Tibial nerve (tissue), 4 donors: ENCODE data around the gene NCR2. TPM values are rescaled to one million over a fixed set of nuclear protein-coding genes. Genes with fewer than 3 reads are reported as not detected.
"Not testable (repeated sequence)": the region's sequence is repeated elsewhere in the genome, so short reads cannot be mapped to it uniquely, and the experiment has no call there.

ENCODE experiments used
- DNase-seq, 2 donors: peaks; one replicate each; pipeline ENCODE4 v3.0.0-alpha.2; 2019; ENCODE audit warnings: low spot score in 2 of 2
- H3K27ac ChIP-seq, 4 donors: fragments of 200-600 bp; sonication (generic) in 3 of 4; one replicate each; pipeline ENCODE4 v1.5.1; 2017 to 2019; ENCODE audit warnings: mild to moderate bottlenecking in 1 of 4
- H3K27me3 ChIP-seq, 2 donors: fragments of 200-600 bp; sonication (generic) in 1 of 2; one replicate each; pipeline versions ENCODE4 v1.5.1 to v1.6.0; 2017 to 2019
- H3K36me3 ChIP-seq, 3 donors: fragments of 200-600 bp; sonication (generic); one replicate each; pipeline ENCODE4 v1.5.1; 2018 to 2019
- H3K4me1 ChIP-seq, 4 donors: fragments of 200-600 bp; sonication (generic) in 3 of 4; one replicate each; pipeline ENCODE4 v1.5.1; 2017 to 2019
- H3K4me3 ChIP-seq, 4 donors: fragments of 200-600 bp; sonication (generic) in 3 of 4; one replicate each; pipeline ENCODE4 v1.5.1; 2017 to 2019; ENCODE audit warnings: mild to moderate bottlenecking in 1 of 4, moderate library complexity in 1 of 4
- H3K9me3 ChIP-seq, 4 donors: fragments of 200-600 bp; sonication (generic) in 3 of 4; one replicate each; pipeline ENCODE4 v1.5.1; 2017 to 2019
- CTCF ChIP-seq, 5 experiments: fragments of 200-600 bp in 3 of 5; fragments of 450-650 bp in 2 of 5; sonication (generic) in 3 of 5; IDR thresholded peaks; one replicate each; pipeline ENCODE4 v1.5.1; 2016 to 2019; ENCODE audit warnings: antibody characterized with exemption in 5 of 5, mild to moderate bottlenecking in 3 of 5, moderate library complexity in 2 of 5
- EP300 ChIP-seq, 2 donors: sonication (generic); formaldehyde crosslinking; IDR thresholded peaks; one replicate each; pipeline ENCODE4 v1.6.1; 2017; ENCODE audit warnings: antibody characterized with exemption in 2 of 2, mild to moderate bottlenecking in 1 of 2
- POLR2A ChIP-seq, 2 donors: fragments of 450-650 bp; IDR thresholded peaks; one replicate each; pipeline ENCODE4 v1.6.1; 2017; ENCODE audit warnings: antibody characterized with exemption in 2 of 2, mild to moderate bottlenecking in 2 of 2, moderate library complexity in 2 of 2
- WGBS, 2 donors: methylation state at CpG; one replicate each; pipeline ENCODE4 v1.1.5; 2018; 5-methylcytosine and 5-hydroxymethylcytosine counted together
- total RNA-seq, 4 donors: library from RNA; depleted of rRNA; stranded (reverse); fragments of >200 nt; gene quantifications; one replicate each; pipeline ENCODE4 v1.1.0, GENCODE V29; 2016

The NCR2 gene
- total RNA-seq, 4 donors from 2014 or later, result not detected

DNA sequence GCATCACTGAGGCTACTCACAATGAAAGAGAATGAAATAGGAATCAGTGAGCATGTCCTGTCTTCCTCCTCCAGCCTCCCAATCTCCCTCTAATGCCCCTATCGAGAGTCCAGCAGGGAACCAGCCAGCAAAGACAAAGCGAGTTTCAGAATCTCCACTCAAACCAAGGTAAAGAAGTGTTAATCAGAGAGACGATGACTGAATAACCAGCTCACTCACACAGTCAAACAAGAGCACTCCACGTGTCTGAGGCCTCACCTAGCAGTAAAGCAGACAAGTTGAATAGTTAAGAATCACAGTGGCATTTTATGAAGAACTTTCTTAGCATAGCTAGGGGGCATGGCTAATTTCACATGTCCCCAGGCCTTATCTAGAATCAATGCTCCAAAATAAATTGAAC, 45.6 kb upstream of the NCR2 start:
- Histone ChIP-seq H3K4me3 (no peak overlapping the region), H3K9me3 (no peaks in the 10 kb centered on the region), H3K4me1 (peaks cover 0 to 13% (median 0%) of the 10 kb centered on the region in 4 donors), H3K27ac (no peak overlapping the region), H3K36me3 (no peaks in the 10 kb centered on the region), H3K27me3 (no peaks in the 10 kb centered on the region)
- WGBS, 2 donors, result 73 to 75% methylated on average over 4 of the region's 4 CpGs
- DNase-seq, result no peak
- no peak for TF ChIP-seq EP300 (IDR thresholded peaks at IDR 0.05)
- TF ChIP-seq POLR2A (IDR thresholded peaks at IDR 0.05), result no peak
- TF ChIP-seq CTCF (IDR thresholded peaks at IDR 0.05), result no peak

DNA sequence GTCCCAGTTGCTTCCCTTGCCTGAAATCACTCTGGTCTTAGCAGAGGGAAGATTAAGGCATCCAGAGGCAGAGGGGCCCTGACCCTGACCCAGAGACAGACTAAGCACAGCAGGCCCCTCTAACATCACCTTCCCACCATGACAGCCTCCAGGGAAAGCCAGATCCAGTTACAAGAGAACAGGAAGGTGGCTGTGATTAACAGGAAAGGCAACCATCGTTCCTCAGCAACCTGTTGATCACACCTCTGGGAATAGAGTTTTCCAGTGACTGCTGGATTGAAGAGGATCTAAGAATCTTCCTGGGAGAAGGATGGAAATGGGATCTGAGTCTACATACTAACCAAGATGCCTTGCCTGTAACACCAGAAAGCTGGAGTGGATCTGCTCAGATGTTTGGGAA, 43.7 kb upstream of the NCR2 start:
- Histone ChIP-seq H3K4me1 (peaks cover 0 to 13% (median 0%) of the 10 kb centered on the region in 4 donors), H3K27me3 (no peaks in the 10 kb centered on the region), H3K9me3 (peaks cover 0 to 1% (median 0%) of the 10 kb centered on the region in 4 donors), H3K27ac (no peak overlapping the region), H3K36me3 (no peaks in the 10 kb centered on the region), H3K4me3 (no peak overlapping the region)
- DNase-seq, result no peak
- no peak for TF ChIP-seq POLR2A (IDR thresholded peaks at IDR 0.05)
- TF ChIP-seq EP300 (IDR thresholded peaks at IDR 0.05), result no peak
- no peak for TF ChIP-seq CTCF (IDR thresholded peaks at IDR 0.05)
- WGBS, 2 donors, result 63 to 64% methylated on average over 1 of the region's 1 CpG

DNA sequence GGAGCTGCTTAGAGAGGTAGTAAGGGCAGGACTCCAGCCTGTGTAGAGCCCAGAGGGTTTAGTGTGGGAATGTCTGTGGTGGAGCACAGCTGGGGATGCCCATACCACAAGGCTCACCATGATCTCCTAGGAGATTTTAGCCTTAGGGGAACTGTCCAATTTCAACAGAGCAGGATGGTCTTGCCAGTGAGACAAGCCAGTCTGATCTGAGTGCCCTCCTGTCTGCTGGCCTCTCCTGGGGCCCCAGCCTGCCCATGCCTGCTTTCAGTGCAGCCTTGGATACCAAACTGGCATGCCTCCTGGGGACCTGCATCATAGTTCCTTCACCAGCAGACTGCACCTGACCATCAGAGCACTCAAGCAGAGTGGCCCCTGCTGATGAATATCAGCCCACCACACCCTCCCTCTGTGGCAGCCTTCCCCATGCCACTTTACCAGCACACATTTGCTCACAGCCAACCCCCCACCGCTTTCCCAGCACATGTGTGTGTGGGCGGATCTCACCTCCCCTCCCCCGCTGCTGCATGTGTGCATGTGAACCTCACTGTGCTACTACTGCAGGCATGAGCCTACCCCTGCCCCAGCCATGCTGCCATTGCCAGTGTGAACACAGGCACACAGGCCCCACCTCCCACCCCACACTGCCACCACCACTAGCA, 41.1 kb upstream of the NCR2 start:
- Histone ChIP-seq H3K9me3 (peaks cover 0 to 7% (median 0%) of the 10 kb centered on the region in 4 donors), H3K27me3 (no peaks in the 10 kb centered on the region), H3K4me1 (no peaks in the 10 kb centered on the region), H3K4me3 (no peak overlapping the region), H3K27ac (no peak overlapping the region), H3K36me3 (no peaks in the 10 kb centered on the region)
- TF ChIP-seq EP300 (IDR thresholded peaks at IDR 0.05) (no peak), POLR2A (IDR thresholded peaks at IDR 0.05) (no peak), CTCF (IDR thresholded peaks at IDR 0.05) (no peak)
- 77 to 79% methylated on average over 3 of the region's 3 CpGs for WGBS, 2 donors
- no peak for DNase-seq

DNA sequence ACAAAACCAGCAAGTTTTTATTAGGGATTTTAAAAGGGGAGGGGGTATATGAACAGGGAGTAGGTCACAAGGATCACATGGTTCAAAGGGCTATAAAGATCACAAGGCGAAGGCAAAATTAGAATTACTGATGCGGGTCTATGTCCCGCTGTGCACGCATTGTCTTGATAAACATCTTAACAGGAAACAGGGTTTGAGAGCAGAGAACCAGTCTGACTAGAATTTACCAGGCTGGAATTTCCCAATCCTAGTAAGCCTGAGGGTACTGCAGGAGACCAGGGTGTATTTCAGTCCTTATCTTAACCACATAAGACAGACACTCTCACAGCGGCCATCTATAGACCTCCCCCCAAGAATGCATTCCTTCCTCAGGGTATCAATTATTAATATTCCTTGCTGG, 38.2 kb upstream of the NCR2 start:
- not testable (repeated sequence) for DNase-seq, H3K4me3 ChIP-seq, H3K36me3 ChIP-seq, H3K27me3 ChIP-seq, H3K27ac ChIP-seq, H3K4me1 ChIP-seq
- WGBS, 2 donors, result 87 to 93% methylated on average over 5 of the region's 5 CpGs
- H3K9me3 ChIP-seq, result peaks cover 0 to 14% (median 2%) of the 10 kb centered on the region in 4 donors

DNA sequence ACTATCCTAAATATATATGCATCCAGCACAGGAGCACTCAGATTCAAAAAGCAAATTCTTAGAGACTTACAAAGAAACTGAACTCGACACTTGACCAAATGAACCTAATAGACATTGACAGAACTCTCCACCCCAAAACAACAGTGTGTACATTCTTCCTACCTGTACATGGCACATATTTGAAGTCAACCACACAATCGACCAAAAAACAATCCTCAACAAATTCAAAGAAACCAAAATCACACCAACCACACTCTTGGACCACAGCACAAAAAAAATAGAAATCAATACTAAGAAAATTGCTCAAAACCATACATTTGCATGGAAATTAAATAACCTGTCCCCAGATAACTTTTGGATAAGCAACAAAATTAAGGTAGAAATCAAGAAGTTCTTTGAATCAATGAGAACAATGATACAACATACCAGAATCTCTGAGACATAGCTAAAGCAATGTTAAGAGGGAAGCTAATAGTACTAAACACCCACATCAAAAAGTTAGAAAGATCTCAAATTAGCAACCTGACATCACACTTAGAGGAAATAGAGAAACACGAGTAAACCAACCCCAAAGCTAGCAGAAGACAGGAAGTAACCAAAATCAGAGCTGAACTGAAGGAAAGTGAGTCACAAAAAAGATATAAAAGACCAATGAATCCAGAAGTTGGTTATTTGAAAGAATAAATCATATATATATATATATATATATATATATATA, 36.5 kb upstream of the NCR2 start:
- no peaks in the 10 kb centered on the region for H3K4me1 ChIP-seq
- no peak overlapping the region for H3K4me3 ChIP-seq
- no peaks in the 10 kb centered on the region for H3K27me3 ChIP-seq
- no peak overlapping the region for H3K27ac ChIP-seq
- H3K36me3 ChIP-seq, result no peaks in the 10 kb centered on the region
- no peak for DNase-seq
- TF ChIP-seq POLR2A (IDR thresholded peaks at IDR 0.05) (no peak), EP300 (IDR thresholded peaks at IDR 0.05) (no peak), CTCF (IDR thresholded peaks at IDR 0.05) (no peak)
- WGBS, 2 donors, result 56 to 64% methylated on average over 3 of the region's 3 CpGs
- H3K9me3 ChIP-seq, result peaks cover 0 to 15% (median 2%) of the 10 kb centered on the region in 4 donors
